ENCODE data around the gene CLEC3B. TPM values are rescaled to one million over a fixed set of nuclear protein-coding genes. Genes with fewer than 3 reads are reported as not detected.

The CLEC3B gene
- total RNA-seq, 1 experiment from 2014 or later: not detected

GRCh38 chr3:45081506-45082141 lies 55.5 kb downstream of the CLEC3B start:
- ChIA-PET POLR2A (ENCODE audit: unreplicated experiment) (no interaction called here), CTCF (no interaction called here)
- peaks cover 26% of the 10 kb centered on the region for H3K36me3 ChIP-seq (ENCODE audit: low read depth)
- H4K20me1 ChIP-seq (ENCODE audit: insufficient read depth): no peaks in the 10 kb centered on the region
- intact Hi-C loops (cut with micrococcal nuclease; ENCODE audit: unreplicated experiment): no loop called here
- no TSS peak for BruUV-seq (replicated peaks)
- no peak overlapping the region for H3K27ac ChIP-seq
- no peak for DNase-seq
- H3K4me1 ChIP-seq (replicated peaks; ENCODE audit: insufficient read depth): no peaks in the 10 kb centered on the region; the same call in 1 of the 2 replicates
- no peaks in the 10 kb centered on the region for H3K9me3 ChIP-seq (ENCODE audit: insufficient read depth, low read depth)
- peaks cover 38% of the 10 kb centered on the region; the same call in 1 of the 2 replicates for H3F3A ChIP-seq (ENCODE audit: insufficient read depth, low read depth)
- no peak overlapping the region for H2AFZ ChIP-seq
- H3K4me3 ChIP-seq: no peak overlapping the region
- H3K9me2 ChIP-seq (ENCODE audit: insufficient read depth): no peaks in the 10 kb centered on the region
- no peaks in the 10 kb centered on the region; the same call in 1 of the 2 replicates for H3K79me2 ChIP-seq (ENCODE audit: low read depth)
- TF ChIP-seq CTCF (conservative IDR thresholded peaks at IDR 0.05) (no peak), EZH2 (IDR thresholded peaks at IDR 0.05; ENCODE audit: low read depth) (no peak)
- no peaks in the 10 kb centered on the region for H3K27me3 ChIP-seq (ENCODE audit: insufficient read depth, low read depth)
- no peak overlapping the region for H3K4me2 ChIP-seq

- intact Hi-C loops (cut with micrococcal nuclease; ENCODE audit: unreplicated experiment): no loop called here
- BruUV-seq (replicated peaks): no TSS peak
- Histone ChIP-seq H3K27ac (no peak overlapping the region), H3K4me2 (no peak overlapping the region), H3K9me2 (ENCODE audit: insufficient read depth) (no peaks in the 10 kb centered on the region), H3K4me1 (replicated peaks; ENCODE audit: insufficient read depth) (no peaks in the 10 kb centered on the region; the same call in 1 of the 2 replicates), H3K27me3 (ENCODE audit: insufficient read depth, low read depth) (no peaks in the 10 kb centered on the region), H3K36me3 (ENCODE audit: low read depth) (peaks cover 31% of the 10 kb centered on the region), H3K9me3 (ENCODE audit: insufficient read depth, low read depth) (no peaks in the 10 kb centered on the region), H3K4me3 (no peak overlapping the region), H3F3A (ENCODE audit: insufficient read depth, low read depth) (peaks cover 38% of the 10 kb centered on the region; the same call in 1 of the 2 replicates), H3K79me2 (ENCODE audit: low read depth) (no peaks in the 10 kb centered on the region; the same call in 1 of the 2 replicates), H4K20me1 (ENCODE audit: insufficient read depth) (no peaks in the 10 kb centered on the region), H2AFZ (no peak overlapping the region)
- TF ChIP-seq EZH2 (IDR thresholded peaks at IDR 0.05; ENCODE audit: low read depth): no peak
- TF ChIP-seq CTCF (conservative IDR thresholded peaks at IDR 0.05): no peak
- no peak for DNase-seq
- ChIA-PET POLR2A (ENCODE audit: unreplicated experiment) (no interaction called here), CTCF (no interaction called here)
These were observed 56.0 kb downstream of the CLEC3B start for GRCh38 chr3:45082142-45082538.

- intact Hi-C loops (cut with micrococcal nuclease; ENCODE audit: unreplicated experiment): no loop called here
- Histone ChIP-seq H3K9me2 (ENCODE audit: insufficient read depth) (no peaks in the 10 kb centered on the region), H3K4me3 (no peak overlapping the region), H2AFZ (no peak overlapping the region), H3K79me2 (ENCODE audit: low read depth) (no peaks in the 10 kb centered on the region; the same call in 1 of the 2 replicates), H3K9me3 (ENCODE audit: insufficient read depth, low read depth) (no peaks in the 10 kb centered on the region), H3K4me1 (replicated peaks; ENCODE audit: insufficient read depth) (no peaks in the 10 kb centered on the region; the same call in 1 of the 2 replicates), H3K27me3 (ENCODE audit: insufficient read depth, low read depth) (no peaks in the 10 kb centered on the region), H3K27ac (no peak overlapping the region), H4K20me1 (ENCODE audit: insufficient read depth) (no peaks in the 10 kb centered on the region), H3K4me2 (no peak overlapping the region), H3K36me3 (ENCODE audit: low read depth) (peaks cover 40% of the 10 kb centered on the region), H3F3A (ENCODE audit: insufficient read depth, low read depth) (peaks cover 41% of the 10 kb centered on the region; the same call in 1 of the 2 replicates)
- ChIA-PET POLR2A (ENCODE audit: unreplicated experiment) (no interaction called here), CTCF (no interaction called here)
- DNase-seq: no peak
- no peak for TF ChIP-seq CTCF (conservative IDR thresholded peaks at IDR 0.05)
- no peak for TF ChIP-seq EZH2 (IDR thresholded peaks at IDR 0.05; ENCODE audit: low read depth)
- BruUV-seq (replicated peaks): no TSS peak
These were observed 56.9 kb downstream of the CLEC3B start for GRCh38 chr3:45083023-45083422.

All from PC-9 (cell line).